Measurements from ENCODE around the gene CCL19. TPM values are rescaled to one million over a fixed set of nuclear protein-coding genes. Genes with fewer than 3 reads are reported as not detected.

CCL19 gene
- total RNA-seq, 1 donor from 2014 or later = not detected

GRCh38 chr9:34707130-34707529 is 16.1 kb upstream of the CCL19 start:
- Mint-ChIP-seq H3K27me3 (ENCODE audit: low read depth) (peaks cover 6% of the 10 kb centered on the region), H3K4me1 (ENCODE audit: low read depth) (peaks cover under 1% of the 10 kb centered on the region), H3K9me3 (ENCODE audit: low read depth) (peaks cover 5% of the 10 kb centered on the region), H3K4me3 (ENCODE audit: unreplicated experiment) (no peak overlapping the region), H3K27ac (ENCODE audit: unreplicated experiment) (no peak overlapping the region), H3K36me3 (ENCODE audit: low read depth) (peaks cover 4% of the 10 kb centered on the region)
- TF ChIP-seq CTCF (IDR thresholded peaks at IDR 0.05) = no peak
- no peak for DNase-seq (ENCODE audit: low spot score)

- peak; percentile 91 for TF ChIP-seq CTCF (IDR thresholded peaks at IDR 0.05)
- H3K27ac Mint-ChIP-seq (ENCODE audit: unreplicated experiment) = peak overlapping the region; percentile 62
- H3K36me3 Mint-ChIP-seq (ENCODE audit: low read depth) = no peaks in the 10 kb centered on the region
- peak; percentile 94 for DNase-seq (ENCODE audit: low spot score)
- H3K4me3 Mint-ChIP-seq (ENCODE audit: unreplicated experiment) = peak overlapping the region; percentile 72
- H3K27me3 Mint-ChIP-seq (ENCODE audit: low read depth) = peaks cover 8% of the 10 kb centered on the region
- no peaks in the 10 kb centered on the region for H3K9me3 Mint-ChIP-seq (ENCODE audit: low read depth)
- H3K4me1 Mint-ChIP-seq (ENCODE audit: low read depth) = peaks cover 9% of the 10 kb centered on the region
Observed at GRCh38 chr9:34701769-34702736, 11.0 kb upstream of the CCL19 start.

- Mint-ChIP-seq H3K36me3 (ENCODE audit: low read depth) (no peaks in the 10 kb centered on the region), H3K9me3 (ENCODE audit: low read depth) (no peaks in the 10 kb centered on the region), H3K27ac (ENCODE audit: unreplicated experiment) (no peak overlapping the region), H3K27me3 (ENCODE audit: low read depth) (peaks cover 8% of the 10 kb centered on the region), H3K4me1 (ENCODE audit: low read depth) (peaks cover 9% of the 10 kb centered on the region), H3K4me3 (ENCODE audit: unreplicated experiment) (peak overlapping the region; percentile 72)
- DNase-seq (ENCODE audit: low spot score) = peak; percentile 86
- TF ChIP-seq CTCF (IDR thresholded peaks at IDR 0.05) = peak; percentile 90
Observed at GRCh38 chr9:34701023-34701768, 10.1 kb upstream of the CCL19 start.

- Mint-ChIP-seq H3K27ac (ENCODE audit: unreplicated experiment) (no peak overlapping the region), H3K36me3 (ENCODE audit: low read depth) (peaks cover 3% of the 10 kb centered on the region), H3K4me1 (ENCODE audit: low read depth) (no peaks in the 10 kb centered on the region), H3K4me3 (ENCODE audit: unreplicated experiment) (no peak overlapping the region), H3K9me3 (ENCODE audit: low read depth) (no peaks in the 10 kb centered on the region), H3K27me3 (ENCODE audit: low read depth) (peaks cover under 1% of the 10 kb centered on the region)
- TF ChIP-seq CTCF (IDR thresholded peaks at IDR 0.05) = no peak
- DNase-seq (ENCODE audit: low spot score) = peak; percentile 2
Observed at GRCh38 chr9:34694811-34695210, 3.7 kb upstream of the CCL19 start.

GRCh38 chr9:34693560-34693959 is 2.5 kb upstream of the CCL19 start:
- Mint-ChIP-seq H3K4me1 (ENCODE audit: low read depth) (no peaks in the 10 kb centered on the region), H3K27me3 (ENCODE audit: low read depth) (no peaks in the 10 kb centered on the region), H3K4me3 (ENCODE audit: unreplicated experiment) (no peak overlapping the region), H3K9me3 (ENCODE audit: low read depth) (no peaks in the 10 kb centered on the region), H3K36me3 (ENCODE audit: low read depth) (peaks cover 3% of the 10 kb centered on the region), H3K27ac (ENCODE audit: unreplicated experiment) (no peak overlapping the region)
- no peak for DNase-seq (ENCODE audit: low spot score)
- TF ChIP-seq CTCF (IDR thresholded peaks at IDR 0.05) = no peak

All from chondrocyte (in vitro differentiated cells).